ENCODE data around the gene C22orf23. TPM values are rescaled to one million over a fixed set of nuclear protein-coding genes. Genes with fewer than 3 reads are reported as not detected.

C22orf23 gene
- total RNA-seq, 4 donors from 2014 or later: 0.56 TPM; not detected in 3

- ATAC-seq (ENCODE audit: low FRiP score): no peak
- TF ChIP-seq, protein P1, sequence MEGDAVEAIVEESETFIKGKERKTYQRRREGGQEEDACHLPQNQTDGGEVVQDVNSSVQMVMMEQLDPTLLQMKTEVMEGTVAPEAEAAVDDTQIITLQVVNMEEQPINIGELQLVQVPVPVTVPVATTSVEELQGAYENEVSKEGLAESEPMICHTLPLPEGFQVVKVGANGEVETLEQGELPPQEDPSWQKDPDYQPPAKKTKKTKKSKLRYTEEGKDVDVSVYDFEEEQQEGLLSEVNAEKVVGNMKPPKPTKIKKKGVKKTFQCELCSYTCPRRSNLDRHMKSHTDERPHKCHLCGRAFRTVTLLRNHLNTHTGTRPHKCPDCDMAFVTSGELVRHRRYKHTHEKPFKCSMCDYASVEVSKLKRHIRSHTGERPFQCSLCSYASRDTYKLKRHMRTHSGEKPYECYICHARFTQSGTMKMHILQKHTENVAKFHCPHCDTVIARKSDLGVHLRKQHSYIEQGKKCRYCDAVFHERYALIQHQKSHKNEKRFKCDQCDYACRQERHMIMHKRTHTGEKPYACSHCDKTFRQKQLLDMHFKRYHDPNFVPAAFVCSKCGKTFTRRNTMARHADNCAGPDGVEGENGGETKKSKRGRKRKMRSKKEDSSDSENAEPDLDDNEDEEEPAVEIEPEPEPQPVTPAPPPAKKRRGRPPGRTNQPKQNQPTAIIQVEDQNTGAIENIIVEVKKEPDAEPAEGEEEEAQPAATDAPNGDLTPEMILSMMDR (IDR thresholded peaks at IDR 0.05): no peak
- DNase-seq (ENCODE audit: low spot score): no peak
Measured at GRCh38 chr22:37929390-37929789, 24.0 kb downstream of the C22orf23 start.

DNA sequence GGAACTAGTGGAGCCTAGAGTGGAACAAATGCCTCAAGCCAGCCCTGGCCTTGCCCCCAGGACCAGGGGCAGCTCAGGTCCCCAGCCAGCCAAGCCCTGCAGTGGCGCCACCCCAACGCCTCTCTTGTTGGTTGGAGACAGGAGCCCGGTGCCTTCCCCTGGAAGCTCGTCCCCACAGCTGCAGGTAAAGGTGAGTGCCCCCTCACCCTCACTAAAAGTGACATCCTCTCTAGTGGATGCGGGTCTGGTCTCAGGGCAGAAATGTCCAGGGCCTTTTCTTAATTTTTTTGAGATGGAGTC is 25.8 kb downstream of the C22orf23 start:
- DNase-seq (ENCODE audit: low spot score): no peak
- TF ChIP-seq, protein P1 (IDR thresholded peaks at IDR 0.05): no peak
- no peak for ATAC-seq (ENCODE audit: low FRiP score)

DNA sequence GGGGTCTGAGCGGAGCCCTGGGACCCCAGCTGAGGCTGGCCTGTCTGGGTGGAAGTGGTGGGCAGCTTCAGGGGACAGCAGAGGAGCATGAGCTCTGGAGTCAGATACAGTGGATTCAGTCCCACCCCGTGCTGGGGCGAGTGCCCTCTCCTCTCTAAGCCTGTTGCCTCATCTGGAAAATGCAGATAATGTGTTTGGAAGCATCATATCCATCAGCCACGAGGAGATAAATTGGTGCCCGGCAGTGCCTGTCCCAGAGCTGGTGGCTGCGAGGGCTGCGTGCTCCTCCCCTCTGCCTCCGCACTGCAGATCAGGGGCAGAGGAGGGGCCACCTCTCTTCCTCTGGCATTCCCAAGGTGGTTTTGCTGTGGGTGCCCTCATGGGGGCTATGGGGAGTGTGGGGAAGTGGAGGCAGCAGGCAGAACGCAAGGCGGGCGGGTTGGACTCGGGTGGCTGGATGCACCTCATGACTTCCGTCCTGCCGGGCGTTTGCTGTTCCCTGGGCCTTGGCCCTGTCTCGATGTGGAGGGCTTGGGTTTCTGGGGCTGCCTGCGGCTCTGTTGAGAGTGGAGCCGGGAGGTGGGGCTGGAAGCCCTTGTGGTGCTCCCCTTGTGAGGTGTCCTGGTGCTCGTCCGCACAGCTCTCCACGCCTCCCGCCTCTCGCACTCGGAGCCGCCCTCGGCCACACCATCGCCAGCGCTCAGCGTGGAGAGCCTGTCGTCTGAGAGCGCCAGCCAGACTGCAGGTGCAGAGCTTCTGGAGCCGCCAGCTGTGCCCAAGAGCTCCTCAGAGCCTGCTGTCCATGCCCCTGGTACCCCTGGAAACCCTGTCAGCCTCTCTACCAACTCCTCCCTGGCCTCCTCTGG is 26.4 kb downstream of the C22orf23 start:
- DNase-seq (ENCODE audit: low spot score): no peak
- no peak for ATAC-seq (ENCODE audit: low FRiP score)
- TF ChIP-seq, protein P1 (IDR thresholded peaks at IDR 0.05): no peak

DNA sequence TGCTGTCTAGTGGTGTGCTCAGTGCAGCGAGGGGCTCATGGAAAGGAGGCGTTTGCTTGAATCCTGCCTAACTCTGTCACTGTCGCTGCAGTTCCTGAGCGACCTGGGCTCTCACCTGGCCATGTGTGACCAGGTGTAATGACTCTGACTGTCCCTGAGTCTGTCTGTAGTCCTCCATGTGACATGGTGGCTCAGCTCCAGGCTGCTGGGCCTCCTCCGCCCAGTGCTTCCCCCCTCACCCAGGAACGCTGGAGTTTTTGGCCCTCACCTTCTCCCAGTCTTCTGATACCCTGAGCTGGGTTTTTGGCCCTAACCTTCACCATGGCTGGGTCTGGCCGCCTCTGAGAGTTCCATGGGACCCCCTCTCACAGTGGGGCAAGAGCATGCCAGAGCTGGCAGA is 27.0 kb downstream of the C22orf23 start:
- TF ChIP-seq, protein P1 (IDR thresholded peaks at IDR 0.05): no peak
- ATAC-seq (ENCODE audit: low FRiP score): no peak
- no peak for DNase-seq (ENCODE audit: low spot score)

- TF ChIP-seq, protein P1 (IDR thresholded peaks at IDR 0.05): no peak
- ATAC-seq (ENCODE audit: low FRiP score) (no peak), DNase-seq (ENCODE audit: low spot score) (no peak)
Measured at GRCh38 chr22:37925767-37926166, 27.6 kb downstream of the C22orf23 start.

DNA sequence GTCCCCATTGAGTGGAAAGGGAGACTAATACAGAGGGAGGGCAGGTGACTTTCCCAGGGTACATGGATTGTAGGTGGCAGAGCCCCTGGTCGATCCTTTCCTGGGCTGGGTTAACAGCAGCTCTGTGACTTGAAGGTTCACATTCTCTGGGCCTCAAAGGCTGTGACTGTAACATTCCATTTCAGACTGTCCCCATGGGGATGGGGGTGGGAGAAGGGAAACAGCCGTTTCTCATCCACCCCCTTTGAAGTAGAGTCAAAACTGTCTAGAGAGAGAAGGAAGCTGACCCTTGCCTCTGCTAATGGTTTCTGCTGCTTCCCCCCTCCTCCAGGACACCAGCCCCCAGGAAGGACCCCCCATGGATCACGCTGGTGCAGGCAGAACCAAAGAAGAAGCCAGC is 28.1 kb downstream of the C22orf23 start:
- ATAC-seq (ENCODE audit: low FRiP score): no peak
- TF ChIP-seq, protein P1 (IDR thresholded peaks at IDR 0.05): no peak
- DNase-seq (ENCODE audit: low spot score): no peak

GRCh38 chr22:37924386-37925065 is 28.9 kb downstream of the C22orf23 start:
- TF ChIP-seq, protein P1 (IDR thresholded peaks at IDR 0.05): no peak
- DNase-seq (ENCODE audit: low spot score) (no peak), ATAC-seq (ENCODE audit: low FRiP score) (no peak)
